HCT116 (cell line): ENCODE results near the gene CHCHD3. TPM values are rescaled to one million over a fixed set of nuclear protein-coding genes. Genes with fewer than 3 reads are reported as not detected.
"Not testable (repeated sequence)": the region's sequence is repeated elsewhere in the genome, so short reads cannot be mapped to it uniquely, and the experiment has no call there.

Experiments used
- ATAC-seq: fragments of 200-7000 bp; cut with Tn5 transposase; 2 replicates; pipeline ENCODE4 v1.9.1; 2020; ENCODE audit warnings: mild to moderate bottlenecking, moderate library complexity
- BruUV-seq: library from RNA; stranded (reverse); fragments of 400-500 nt; replicated peaks from 2 replicates; lab custom pipeline; 2021; lab: Mats Ljungman, UMichigan
- CTCF ChIA-PET: fragments of 300-600 bp; sonication (Branson Sonifier 250); formaldehyde crosslinking; loops from one replicate; lab custom pipeline; 2021; ENCODE audit warnings: antibody characterized with exemption; lab: Charles Lee
- POLR2A ChIA-PET: fragments of 300-600, 350-600 bp; sonication (Branson Sonifier 250); formaldehyde crosslinking; loops from one replicate; lab custom pipeline; 2021; ENCODE audit warnings: antibody characterized with exemption; lab: Charles Lee
- RAD21 ChIA-PET, 2 experiments: fragments of 300-600 bp; sonication (Branson Sonifier 250); formaldehyde crosslinking; loops; one replicate each; lab custom pipeline; 2023; ENCODE audit warnings: low total read pairs in 2 of 2; ENCODE audit not compliant: uncharacterized antibody in 2 of 2, unreplicated experiment in 2 of 2, low non-redundant PET in 1 of 2; lab: Charles Lee
- DNase-seq: peaks from one replicate; pipeline ENCODE4 v3.0.0-alpha.2; 2010; ENCODE audit warnings: low read depth, low spot score
- H2AFZ ChIP-seq: fragments of 200-600 bp; shearing (Covaris generic), sonication (generic); 2 replicates; pipeline ENCODE4 v1.6.1; 2017; ENCODE audit warnings: low read depth, mixed run types, mixed read lengths, antibody characterized with exemption, low read length; ENCODE audit not compliant: poor library complexity, severe bottlenecking
- H3K27ac ChIP-seq: 2 replicates; pipeline ENCODE4 v1.5.1; 2012; ENCODE audit warnings: low read depth, low read length
- H3K27me3 ChIP-seq: fragments of 200-600 bp; sonication (generic); 2 replicates; pipeline ENCODE4 v1.6.1; 2016; ENCODE audit warnings: mixed run types, low read length, mixed read lengths; ENCODE audit not compliant: insufficient read depth
- H3K36me3 ChIP-seq, 2 experiments: fragments of 200-500 bp in 1 of 2; fragments of 200-600 bp in 1 of 2; sonication (Bioruptor generic) in 1 of 2; sonication (generic) in 1 of 2; 2 replicates each; pipeline versions ENCODE4 v1.5.1 to v1.6.1; 2014 to 2016; ENCODE audit warnings: low read length in 2 of 2, inconsistent platforms in 1 of 2, mixed read lengths in 1 of 2, mixed run types in 1 of 2; ENCODE audit not compliant: insufficient read depth in 2 of 2, control insufficient read depth in 1 of 2
- H3K4me1 ChIP-seq, 2 experiments: fragments of 200-600 bp in 1 of 2; sonication (generic) in 1 of 2; 2 replicates each; pipeline versions ENCODE4 v1.5.1 to v1.6.1; 2012 to 2017; ENCODE audit warnings: low read length in 2 of 2, inconsistent platforms in 1 of 2, mild to moderate bottlenecking in 1 of 2, mixed read lengths in 1 of 2, mixed run types in 1 of 2, moderate library complexity in 1 of 2; ENCODE audit not compliant: insufficient read depth in 2 of 2, control insufficient read depth in 1 of 2
- H3K4me2 ChIP-seq: fragments of 200-600 bp; sonication (generic); 2 replicates; pipeline ENCODE4 v1.6.1; 2017; ENCODE audit warnings: mixed run types, low read length, mixed read lengths
- H3K4me3 ChIP-seq, 2 experiments: fragments of 200-600 bp in 1 of 2; sonication (generic) in 1 of 2; replicated peaks in 1 of 2; 2 replicates each; pipeline ENCODE4 v1.5.1; 2011 to 2016; ENCODE audit warnings: low read length in 2 of 2, control low read depth in 1 of 2, low read depth in 1 of 2, mild to moderate bottlenecking in 1 of 2, mixed read lengths in 1 of 2, mixed run types in 1 of 2
- H3K79me2 ChIP-seq: fragments of 200-600 bp; sonication (generic); 2 replicates; pipeline ENCODE4 v1.6.1; 2017; ENCODE audit warnings: mild to moderate bottlenecking, mixed run types, low read length, moderate library complexity, mixed read lengths; ENCODE audit not compliant: insufficient read depth
- H3K9ac ChIP-seq: fragments of 200-600 bp; sonication (generic); 2 replicates; pipeline ENCODE4 v1.6.1; 2016; ENCODE audit warnings: low read length, mixed read lengths
- H3K9me2 ChIP-seq: fragments of 200-600 bp; sonication (generic), shearing (Covaris generic); 2 replicates; pipeline ENCODE4 v1.6.1; 2017; ENCODE audit warnings: mixed run types, mild to moderate bottlenecking, moderate library complexity; ENCODE audit not compliant: insufficient read depth
- H3K9me3 ChIP-seq, 2 experiments: fragments of 200-500 bp in 1 of 2; fragments of 200-600 bp in 1 of 2; sonication (Bioruptor generic) in 1 of 2; sonication (generic) in 1 of 2; 2 replicates each; pipeline ENCODE4 v1.6.1; 2014 to 2017; ENCODE audit warnings: low read length in 2 of 2, mixed read lengths in 2 of 2, inconsistent platforms in 1 of 2, low read depth in 1 of 2, mild to moderate bottlenecking in 1 of 2, mixed run types in 1 of 2, moderate library complexity in 1 of 2; ENCODE audit not compliant: control insufficient read depth in 1 of 2, insufficient read depth in 1 of 2
- H4K20me1 ChIP-seq: fragments of 200-600 bp; sonication (generic), shearing (Covaris generic); 2 replicates; pipeline ENCODE4 v1.6.1; 2017; ENCODE audit warnings: mixed run types, mild to moderate bottlenecking, moderate library complexity; ENCODE audit not compliant: insufficient read depth
- CEBPB ChIP-seq: IDR thresholded peaks from 2 replicates; pipeline ENCODE4 v1.6.1; 2012; ENCODE audit warnings: low read depth
- ELF1 ChIP-seq: IDR thresholded peaks from 2 replicates; pipeline ENCODE4 v1.6.1; 2012; ENCODE audit warnings: low read depth, borderline replicate concordance
- EZH2phosphoT487 ChIP-seq: fragments of 200-600 bp; IDR thresholded peaks from 2 replicates; pipeline ENCODE4 v1.6.1; 2018; ENCODE audit warnings: antibody characterized with exemption, borderline replicate concordance
- FOSL1 ChIP-seq: IDR thresholded peaks from 2 replicates; pipeline ENCODE4 v1.6.1; 2012; ENCODE audit warnings: low read depth
- JUND ChIP-seq: IDR thresholded peaks from 2 replicates; pipeline ENCODE4 v1.6.1; 2012
- SIN3A ChIP-seq: IDR thresholded peaks from 2 replicates; pipeline ENCODE4 v1.6.1; 2012; ENCODE audit warnings: low read depth
- SP1 ChIP-seq: IDR thresholded peaks from 2 replicates; pipeline ENCODE4 v1.6.1; 2012; ENCODE audit warnings: low read depth
- SRF ChIP-seq: IDR thresholded peaks from 2 replicates; pipeline ENCODE4 v1.6.1; 2012; ENCODE audit warnings: low read depth
- YY1 ChIP-seq: IDR thresholded peaks from 2 replicates; pipeline ENCODE4 v1.6.1; 2011; ENCODE audit warnings: low read length, low read depth, moderate library complexity, mild to moderate bottlenecking; ENCODE audit not compliant: insufficient replicate concordance; ENCODE audit errors: extremely low read depth
- ZFX ChIP-seq: fragments of 450-650 bp; IDR thresholded peaks from 2 replicates; pipeline ENCODE4 v1.6.1; 2017
- intact Hi-C: fragments of 100-400 bp; cut with micrococcal nuclease; formaldehyde crosslinking; loops from 2 replicates; pipeline ENCODE4 v1.10.0; 2022
- total RNA-seq: library from RNA; stranded (reverse); gene quantifications from one replicate; pipeline ENCODE4 v1.2.1, GENCODE V29; 2021; ENCODE audit not compliant: unreplicated experiment
- TF ChIP-seq, protein P1 (sequence below): IDR thresholded peaks from 2 replicates; pipeline ENCODE4 v1.6.1; 2012
- TF ChIP-seq, protein P2 (sequence below), 3 experiments: fragments of 200-600 bp in 1 of 3; sonication (generic) in 1 of 3; IDR thresholded peaks in 2 of 3; conservative IDR thresholded peaks in 1 of 3; 2 replicates each; pipeline ENCODE4 v1.5.1; 2012 to 2017; ENCODE audit warnings: low read depth in 2 of 3, low read length in 2 of 3, antibody characterized with exemption in 1 of 3, borderline replicate concordance in 1 of 3, control low read depth in 1 of 3, mild to moderate bottlenecking in 1 of 3, mixed read lengths in 1 of 3, mixed run types in 1 of 3, moderate library complexity in 1 of 3; ENCODE audit not compliant: insufficient read depth in 1 of 3
- TF ChIP-seq, protein P3 (sequence below): IDR thresholded peaks from 2 replicates; pipeline ENCODE4 v1.6.1; 2012; ENCODE audit warnings: low read depth
- TF ChIP-seq, protein P4 (sequence below): IDR thresholded peaks from 2 replicates; pipeline ENCODE4 v1.6.1; 2011; ENCODE audit warnings: mild to moderate bottlenecking, low read length, moderate library complexity; ENCODE audit not compliant: insufficient replicate concordance; ENCODE audit errors: extremely low read depth

Gene CHCHD3
- total RNA-seq, 1 experiment from 2014 or later, result 73.5 TPM

DNA sequence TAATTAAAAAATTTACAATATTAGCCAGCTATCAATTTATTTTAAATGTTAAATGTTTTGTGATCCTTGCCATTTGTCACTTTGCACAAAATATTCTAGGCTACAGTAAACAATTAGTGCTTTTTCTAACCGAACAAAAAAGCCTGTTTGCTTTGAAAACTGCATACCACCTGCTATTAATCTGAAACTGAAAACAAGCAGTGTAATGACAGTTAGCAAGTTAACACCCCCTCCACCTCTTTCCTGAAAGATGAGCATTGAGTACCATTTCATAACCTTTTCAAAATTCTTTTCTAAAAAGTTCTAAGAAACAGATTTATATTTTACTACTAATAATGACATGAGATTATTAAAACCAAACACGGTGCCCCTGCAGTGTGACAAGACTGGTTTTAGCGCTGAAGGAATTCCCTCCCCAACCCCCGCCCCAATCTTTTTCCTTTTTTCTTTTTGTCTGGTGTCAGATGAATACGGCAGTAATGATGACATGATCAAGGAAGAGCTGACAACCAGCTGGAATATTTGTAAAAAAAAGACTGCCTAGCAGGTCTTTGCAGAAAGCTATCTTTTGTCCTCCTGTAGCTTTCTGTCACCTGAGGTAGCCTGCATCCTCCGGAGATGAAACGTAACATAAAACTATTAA, 175.6 kb downstream of the CHCHD3 start:
- 0 out of 2 replicates have a peak, but pooled peaks cover 4% of the 10 kb centered on the region for H3K79me2 ChIP-seq
- no peak overlapping the region for H2AFZ ChIP-seq
- H3K9me3 ChIP-seq, result no peaks in the 10 kb centered on the region
- DNase-seq, result no peak
- no peak overlapping the region for H3K27ac ChIP-seq
- TF ChIP-seq, protein P1, sequence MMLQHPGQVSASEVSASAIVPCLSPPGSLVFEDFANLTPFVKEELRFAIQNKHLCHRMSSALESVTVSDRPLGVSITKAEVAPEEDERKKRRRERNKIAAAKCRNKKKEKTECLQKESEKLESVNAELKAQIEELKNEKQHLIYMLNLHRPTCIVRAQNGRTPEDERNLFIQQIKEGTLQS, result no peak
- TF ChIP-seq ZFX (no peak), SIN3A (no peak), ELF1 (no peak), SP1 (no peak), SRF (no peak), EZH2phosphoT487 (no peak), FOSL1 (no peak), YY1 (no peak), JUND (no peak), CEBPB (no peak)
- TF ChIP-seq, protein P2, sequence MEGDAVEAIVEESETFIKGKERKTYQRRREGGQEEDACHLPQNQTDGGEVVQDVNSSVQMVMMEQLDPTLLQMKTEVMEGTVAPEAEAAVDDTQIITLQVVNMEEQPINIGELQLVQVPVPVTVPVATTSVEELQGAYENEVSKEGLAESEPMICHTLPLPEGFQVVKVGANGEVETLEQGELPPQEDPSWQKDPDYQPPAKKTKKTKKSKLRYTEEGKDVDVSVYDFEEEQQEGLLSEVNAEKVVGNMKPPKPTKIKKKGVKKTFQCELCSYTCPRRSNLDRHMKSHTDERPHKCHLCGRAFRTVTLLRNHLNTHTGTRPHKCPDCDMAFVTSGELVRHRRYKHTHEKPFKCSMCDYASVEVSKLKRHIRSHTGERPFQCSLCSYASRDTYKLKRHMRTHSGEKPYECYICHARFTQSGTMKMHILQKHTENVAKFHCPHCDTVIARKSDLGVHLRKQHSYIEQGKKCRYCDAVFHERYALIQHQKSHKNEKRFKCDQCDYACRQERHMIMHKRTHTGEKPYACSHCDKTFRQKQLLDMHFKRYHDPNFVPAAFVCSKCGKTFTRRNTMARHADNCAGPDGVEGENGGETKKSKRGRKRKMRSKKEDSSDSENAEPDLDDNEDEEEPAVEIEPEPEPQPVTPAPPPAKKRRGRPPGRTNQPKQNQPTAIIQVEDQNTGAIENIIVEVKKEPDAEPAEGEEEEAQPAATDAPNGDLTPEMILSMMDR (IDR thresholded peaks at IDR 0.05 in 2 of 3, conservative IDR thresholded peaks at IDR 0.05 in 1 of 3; ENCODE audit: borderline replicate concordance in 1 of 3, insufficient read depth in 1 of 3, low read depth in 2 of 3, low read length in 2 of 3), result no peak
- TF ChIP-seq, protein P3, sequence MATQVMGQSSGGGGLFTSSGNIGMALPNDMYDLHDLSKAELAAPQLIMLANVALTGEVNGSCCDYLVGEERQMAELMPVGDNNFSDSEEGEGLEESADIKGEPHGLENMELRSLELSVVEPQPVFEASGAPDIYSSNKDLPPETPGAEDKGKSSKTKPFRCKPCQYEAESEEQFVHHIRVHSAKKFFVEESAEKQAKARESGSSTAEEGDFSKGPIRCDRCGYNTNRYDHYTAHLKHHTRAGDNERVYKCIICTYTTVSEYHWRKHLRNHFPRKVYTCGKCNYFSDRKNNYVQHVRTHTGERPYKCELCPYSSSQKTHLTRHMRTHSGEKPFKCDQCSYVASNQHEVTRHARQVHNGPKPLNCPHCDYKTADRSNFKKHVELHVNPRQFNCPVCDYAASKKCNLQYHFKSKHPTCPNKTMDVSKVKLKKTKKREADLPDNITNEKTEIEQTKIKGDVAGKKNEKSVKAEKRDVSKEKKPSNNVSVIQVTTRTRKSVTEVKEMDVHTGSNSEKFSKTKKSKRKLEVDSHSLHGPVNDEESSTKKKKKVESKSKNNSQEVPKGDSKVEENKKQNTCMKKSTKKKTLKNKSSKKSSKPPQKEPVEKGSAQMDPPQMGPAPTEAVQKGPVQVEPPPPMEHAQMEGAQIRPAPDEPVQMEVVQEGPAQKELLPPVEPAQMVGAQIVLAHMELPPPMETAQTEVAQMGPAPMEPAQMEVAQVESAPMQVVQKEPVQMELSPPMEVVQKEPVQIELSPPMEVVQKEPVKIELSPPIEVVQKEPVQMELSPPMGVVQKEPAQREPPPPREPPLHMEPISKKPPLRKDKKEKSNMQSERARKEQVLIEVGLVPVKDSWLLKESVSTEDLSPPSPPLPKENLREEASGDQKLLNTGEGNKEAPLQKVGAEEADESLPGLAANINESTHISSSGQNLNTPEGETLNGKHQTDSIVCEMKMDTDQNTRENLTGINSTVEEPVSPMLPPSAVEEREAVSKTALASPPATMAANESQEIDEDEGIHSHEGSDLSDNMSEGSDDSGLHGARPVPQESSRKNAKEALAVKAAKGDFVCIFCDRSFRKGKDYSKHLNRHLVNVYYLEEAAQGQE, result no peak
- TF ChIP-seq, protein P4, sequence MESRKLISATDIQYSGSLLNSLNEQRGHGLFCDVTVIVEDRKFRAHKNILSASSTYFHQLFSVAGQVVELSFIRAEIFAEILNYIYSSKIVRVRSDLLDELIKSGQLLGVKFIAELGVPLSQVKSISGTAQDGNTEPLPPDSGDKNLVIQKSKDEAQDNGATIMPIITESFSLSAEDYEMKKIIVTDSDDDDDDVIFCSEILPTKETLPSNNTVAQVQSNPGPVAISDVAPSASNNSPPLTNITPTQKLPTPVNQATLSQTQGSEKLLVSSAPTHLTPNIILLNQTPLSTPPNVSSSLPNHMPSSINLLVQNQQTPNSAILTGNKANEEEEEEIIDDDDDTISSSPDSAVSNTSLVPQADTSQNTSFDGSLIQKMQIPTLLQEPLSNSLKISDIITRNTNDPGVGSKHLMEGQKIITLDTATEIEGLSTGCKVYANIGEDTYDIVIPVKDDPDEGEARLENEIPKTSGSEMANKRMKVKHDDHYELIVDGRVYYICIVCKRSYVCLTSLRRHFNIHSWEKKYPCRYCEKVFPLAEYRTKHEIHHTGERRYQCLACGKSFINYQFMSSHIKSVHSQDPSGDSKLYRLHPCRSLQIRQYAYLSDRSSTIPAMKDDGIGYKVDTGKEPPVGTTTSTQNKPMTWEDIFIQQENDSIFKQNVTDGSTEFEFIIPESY, result no peak
- TF ChIP-seq, all 23 proteins: peak for 0
- no peaks in the 10 kb centered on the region for H3K36me3 ChIP-seq
- peaks cover 5% of the 10 kb centered on the region; the same call in 1 of the 2 replicates for H4K20me1 ChIP-seq
- ChIA-PET CTCF (no interaction called here), RAD21 (no interaction called here), POLR2A (no interaction called here)
- H3K4me2 ChIP-seq, result no peak overlapping the region
- no peaks in the 10 kb centered on the region for H3K4me1 ChIP-seq
- no TSS peak for BruUV-seq
- intact Hi-C loops, result no loop called here
- no peaks in the 10 kb centered on the region for H3K27me3 ChIP-seq
- no peak overlapping the region for H3K4me3 ChIP-seq
- H3K9ac ChIP-seq, result no peak overlapping the region
- no peaks in the 10 kb centered on the region for H3K9me2 ChIP-seq
- no peak for ATAC-seq

DNA sequence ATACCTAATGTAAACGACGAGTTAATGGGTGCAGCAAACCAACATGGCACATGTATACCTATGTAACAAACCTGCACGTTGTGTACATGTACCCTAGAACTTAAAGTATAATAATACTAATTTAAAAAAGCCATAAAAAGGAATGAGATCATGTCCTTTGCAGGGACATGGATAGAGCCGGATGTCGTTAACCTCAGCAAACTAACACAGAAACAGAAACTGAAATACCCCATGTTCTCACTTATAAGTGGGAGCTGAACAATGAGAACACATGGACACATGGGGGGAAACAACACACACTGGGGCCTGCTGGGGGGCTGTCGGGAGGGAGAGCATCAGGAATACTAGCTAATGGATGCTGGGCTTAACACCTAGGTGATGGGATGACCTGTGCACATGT, 176.8 kb downstream of the CHCHD3 start:
- H3K4me3 ChIP-seq, H3K27ac ChIP-seq, H3K36me3 ChIP-seq, H3K79me2 ChIP-seq, H3K27me3 ChIP-seq, H3K9me3 ChIP-seq, H3K9me2 ChIP-seq, H3K4me1 ChIP-seq, intact Hi-C loops, DNase-seq, RAD21 ChIA-PET, H3K9ac ChIP-seq, H2AFZ ChIP-seq, POLR2A ChIA-PET, CTCF ChIA-PET, H3K4me2 ChIP-seq, ATAC-seq, BruUV-seq, H4K20me1 ChIP-seq: not testable (repeated sequence)
